H9 (cell line): ENCODE results near the gene KCNN2. TPM values are rescaled to one million over a fixed set of nuclear protein-coding genes. Genes with fewer than 3 reads are reported as not detected.

Experiments used
- DNase-seq: peaks from one replicate; pipeline ENCODE4 v3.0.0-alpha.2; 2017
- H2AFZ ChIP-seq: one replicate; pipeline ENCODE4 v1.6.1; 2013; ENCODE audit warnings: mild to moderate bottlenecking, low read length, control low read depth, moderate library complexity
- H2AK5ac ChIP-seq: 2 replicates; pipeline ENCODE4 v1.6.1; 2013; ENCODE audit warnings: low read length, control low read depth, mixed read lengths; ENCODE audit not compliant: insufficient read length
- H2BK120ac ChIP-seq: one replicate; pipeline ENCODE4 v1.6.1; 2013; ENCODE audit warnings: low read depth, mild to moderate bottlenecking, low read length, control low read depth, inconsistent platforms; ENCODE audit not compliant: poor library complexity, severe bottlenecking
- H2BK12ac ChIP-seq: 2 replicates; pipeline ENCODE4 v1.6.1; 2013; ENCODE audit warnings: low read length, control low read depth, mixed read lengths, low read depth; ENCODE audit not compliant: insufficient read length
- H2BK15ac ChIP-seq: 2 replicates; pipeline ENCODE4 v1.6.1; 2013; ENCODE audit warnings: low read depth, low read length, control low read depth
- H2BK20ac ChIP-seq: one replicate; pipeline ENCODE4 v1.6.1; 2013; ENCODE audit warnings: low read depth, mild to moderate bottlenecking, low read length, control low read depth, inconsistent platforms; ENCODE audit not compliant: poor library complexity, severe bottlenecking
- H2BK5ac ChIP-seq: 2 replicates; pipeline ENCODE4 v1.6.1; 2013; ENCODE audit warnings: low read length, control low read depth, mixed read lengths; ENCODE audit not compliant: insufficient read length
- H3K14ac ChIP-seq: 2 replicates; pipeline ENCODE4 v1.6.1; 2013; ENCODE audit warnings: low read length, control low read depth; ENCODE audit not compliant: insufficient read depth
- H3K18ac ChIP-seq: 2 replicates; pipeline ENCODE4 v1.6.1; 2013; ENCODE audit warnings: low read depth, mild to moderate bottlenecking, mixed read lengths, low read length, control low read depth; ENCODE audit not compliant: insufficient read length
- H3K23ac ChIP-seq: 2 replicates; pipeline ENCODE4 v1.6.1; 2013; ENCODE audit warnings: low read length, control low read depth, mixed read lengths, low read depth; ENCODE audit not compliant: insufficient read length
- H3K23me2 ChIP-seq: 2 replicates; pipeline ENCODE4 v1.6.1; 2013; ENCODE audit warnings: low read depth, mild to moderate bottlenecking, mixed read lengths, low read length, control low read depth; ENCODE audit not compliant: insufficient read length, poor library complexity, severe bottlenecking
- H3K27ac ChIP-seq: 2 replicates; pipeline ENCODE4 v1.5.1; 2013; ENCODE audit warnings: low read length, control low read depth, mixed read lengths, low read depth; ENCODE audit not compliant: insufficient read length
- H3K27me3 ChIP-seq: 2 replicates; pipeline ENCODE4 v1.6.1; 2013; ENCODE audit warnings: low read length, control low read depth, inconsistent platforms; ENCODE audit not compliant: insufficient read depth
- H3K4ac ChIP-seq: 2 replicates; pipeline ENCODE4 v1.6.1; 2013; ENCODE audit warnings: low read depth, mild to moderate bottlenecking, control low read depth, inconsistent platforms, low read length, moderate library complexity
- H3K4me1 ChIP-seq: 2 replicates; pipeline ENCODE4 v1.6.1; 2013; ENCODE audit warnings: low read length, control low read depth, inconsistent platforms; ENCODE audit not compliant: insufficient read depth
- H3K4me2 ChIP-seq: 2 replicates; pipeline ENCODE4 v1.6.1; 2013; ENCODE audit warnings: low read length, control low read depth, mixed read lengths; ENCODE audit not compliant: insufficient read length, insufficient read depth
- H3K56ac ChIP-seq: 2 replicates; pipeline ENCODE4 v1.6.1; 2013; ENCODE audit warnings: low read depth, mild to moderate bottlenecking, mixed read lengths, low read length, control low read depth; ENCODE audit not compliant: insufficient read length
- H3K79me1 ChIP-seq: 2 replicates; pipeline ENCODE4 v1.6.1; 2013; ENCODE audit warnings: low read depth, mild to moderate bottlenecking, moderate library complexity, low read length, control low read depth, inconsistent platforms; ENCODE audit not compliant: insufficient read depth, poor library complexity, severe bottlenecking
- H3K79me2 ChIP-seq: 2 replicates; pipeline ENCODE4 v1.6.1; 2013; ENCODE audit warnings: low read length, control low read depth, inconsistent platforms; ENCODE audit not compliant: insufficient read depth
- H3K9ac ChIP-seq: 2 replicates; pipeline ENCODE4 v1.6.1; 2013; ENCODE audit warnings: low read length, control low read depth, mixed read lengths; ENCODE audit not compliant: insufficient read length; ENCODE audit errors: extremely low read depth
- H3K9me3 ChIP-seq: one replicate; pipeline ENCODE4 v1.6.1; 2013; ENCODE audit warnings: low read depth, low read length, inconsistent platforms; ENCODE audit not compliant: control insufficient read depth
- H3T11ph ChIP-seq: one replicate; pipeline ENCODE4 v1.6.1; 2013; ENCODE audit warnings: mild to moderate bottlenecking, low read length, control low read depth, inconsistent platforms
- H4K20me1 ChIP-seq: one replicate; pipeline ENCODE4 v1.6.1; 2013; ENCODE audit not compliant: control insufficient read depth, insufficient read length, insufficient read depth
- H4K5ac ChIP-seq: 2 replicates; pipeline ENCODE4 v1.6.1; 2013; ENCODE audit warnings: low read depth, mild to moderate bottlenecking, mixed read lengths, low read length, control low read depth; ENCODE audit not compliant: insufficient read length
- H4K8ac ChIP-seq: replicated peaks from 2 replicates; pipeline ENCODE4 v1.6.1; 2013; ENCODE audit warnings: low read length, control low read depth, mixed read lengths, low read depth; ENCODE audit not compliant: insufficient read length
- H4K91ac ChIP-seq: 2 replicates; pipeline ENCODE4 v1.6.1; 2013; ENCODE audit warnings: low read depth, mild to moderate bottlenecking, moderate library complexity, mixed read lengths, low read length, control low read depth; ENCODE audit not compliant: insufficient read length
- H3K27ac Mint-ChIP-seq, 3 experiments: 2 replicates in 2 of 3; 3 replicates in 1 of 3; pipeline ENCODE4 v1.8.0; 2020 to 2021; ENCODE audit warnings: mixed read lengths in 3 of 3, mild to moderate bottlenecking in 1 of 3, moderate library complexity in 1 of 3
- H3K27me3 Mint-ChIP-seq: 2 replicates; pipeline ENCODE4 v1.8.0; 2021; ENCODE audit warnings: low read depth, mild to moderate bottlenecking, moderate library complexity, mixed read lengths
- H3K36me3 Mint-ChIP-seq, 3 experiments: 2 replicates in 2 of 3; 3 replicates in 1 of 3; pipeline ENCODE4 v1.8.0; 2020 to 2021; ENCODE audit warnings: low read depth in 3 of 3, mixed read lengths in 3 of 3; ENCODE audit not compliant: insufficient read depth in 1 of 3
- H3K4me1 Mint-ChIP-seq, 2 experiments: 2 replicates each; pipeline ENCODE4 v1.8.0; 2020; ENCODE audit warnings: mixed read lengths in 2 of 2
- H3K4me3 Mint-ChIP-seq, 2 experiments: 2 replicates in 1 of 2; 3 replicates in 1 of 2; pipeline ENCODE4 v1.8.0; 2020 to 2021; ENCODE audit warnings: mild to moderate bottlenecking in 2 of 2, mixed read lengths in 2 of 2, moderate library complexity in 1 of 2
- H3K9me3 Mint-ChIP-seq, 2 experiments: 2 replicates in 1 of 2; 3 replicates in 1 of 2; pipeline ENCODE4 v1.8.0; 2020; ENCODE audit warnings: mild to moderate bottlenecking in 2 of 2, mixed read lengths in 2 of 2, moderate library complexity in 1 of 2
- CTCF ChIP-seq: fragments of 200-600 bp; sonication (generic); conservative IDR thresholded peaks from 3 replicates; pipeline ENCODE4 v1.8.0; 2021; ENCODE audit warnings: antibody characterized with exemption, mild to moderate bottlenecking
- WGBS: extraction: QIAGEN DNeasy Blood & Tissue Kit; methylation state at CpG from one replicate; pipeline ENCODE4 v1.1.7; 2013; ENCODE audit warnings: missing lambda C conversion rate, low lambda C conversion rate, mixed read lengths; ENCODE audit not compliant: insufficient read length; ENCODE audit errors: extremely low coverage; 5-methylcytosine and 5-hydroxymethylcytosine counted together
- total RNA-seq: library from RNA; stranded (reverse); gene quantifications from 2 replicates; pipeline ENCODE4 v1.2.1, GENCODE V29; 2021

The KCNN2 gene
- total RNA-seq, 1 experiment from 2014 or later: 21.0 TPM

- TF ChIP-seq CTCF: no peak
- no peak overlapping the region for H2BK12ac ChIP-seq
- H3K18ac ChIP-seq: peak overlapping the region; percentile 74
- no peaks in the 10 kb centered on the region for H4K20me1 ChIP-seq
- no peak overlapping the region for H2BK15ac ChIP-seq
- H3K9me3 ChIP-seq: no peaks in the 10 kb centered on the region
- Mint-ChIP-seq H3K4me1 (peaks cover 49 to 53% of the 10 kb centered on the region in 2 experiments), H3K36me3 (peaks cover 3 to 12% (median 5%) of the 10 kb centered on the region in 3 experiments; a peak in 5 of 7 replicates), H3K27ac (peak overlapping the region; percentile 92 to 97 (median 96)), H3K9me3 (no peaks in the 10 kb centered on the region; a peak in 1 of 5 replicates), H3K4me3 (peak overlapping the region; percentile 66 to 85), H3K27me3 (peaks cover 7% of the 10 kb centered on the region)
- no peak overlapping the region for H3T11ph ChIP-seq
- H3K14ac ChIP-seq: no peak overlapping the region
- peak overlapping the region; percentile 97 for H3K4me2 ChIP-seq
- H3K79me2 ChIP-seq: peaks cover 3% of the 10 kb centered on the region; the same call in 1 of the 2 replicates
- no peaks in the 10 kb centered on the region for H3K27me3 ChIP-seq
- no peak for DNase-seq
- no peak overlapping the region; the same call in 1 of the 2 replicates for H3K4ac ChIP-seq
- peak overlapping the region; percentile 89 for H3K27ac ChIP-seq
- no peak overlapping the region for H2BK120ac ChIP-seq
- no peak overlapping the region for H4K8ac ChIP-seq
- H3K79me1 ChIP-seq: no peaks in the 10 kb centered on the region
- H4K5ac ChIP-seq: no peak overlapping the region
- H3K56ac ChIP-seq: no peak overlapping the region
- peak overlapping the region; percentile 68 for H3K9ac ChIP-seq
- no peak overlapping the region for H4K91ac ChIP-seq
- H2AFZ ChIP-seq: no peak overlapping the region
- peaks cover 10% of the 10 kb centered on the region for H3K23me2 ChIP-seq
- no CpG with 5 or more reads among the region's 5 CpGs for WGBS
- H3K23ac ChIP-seq: no peak overlapping the region
- H2AK5ac ChIP-seq: no peak overlapping the region
- H3K4me1 ChIP-seq: peaks cover 5% of the 10 kb centered on the region; the same call in 1 of the 2 replicates
- H2BK20ac ChIP-seq: no peak overlapping the region
- H2BK5ac ChIP-seq: no peak overlapping the region
These were observed 1.5 kb upstream of the KCNN2 start for GRCh38 chr5:114360357-114360756.
